ENCODE data around the gene PTPRM.

GRCh38 chr18:8365006-8365405 lies 797.9 kb downstream of the PTPRM start:
- TF ChIP-seq CTCF (tag by site-specific recombination; IDR thresholded peaks at IDR 0.05) = no peak
- no peak for TF ChIP-seq HOXA7 (CRISPR knock-in tag; IDR thresholded peaks at IDR 0.05; ENCODE audit: borderline replicate concordance)

All from HEK293 (cell line).